ENCODE data around the gene BET1.

GRCh38 chr7:94003446-94004023 is 620 bp downstream of the BET1 start:
- TF ChIP-seq CTCF (conservative IDR thresholded peaks at IDR 0.05; ENCODE audit: low read depth, low read length) (no peak), EZH2 (IDR thresholded peaks at IDR 0.05; ENCODE audit: low read length, unreplicated experiment) (no peak), EZH2phosphoT487 (IDR thresholded peaks at IDR 0.05; ENCODE audit: borderline replicate concordance, low read length) (no peak)
